ENCODE measurements around the gene OR9Q1.

DNA sequence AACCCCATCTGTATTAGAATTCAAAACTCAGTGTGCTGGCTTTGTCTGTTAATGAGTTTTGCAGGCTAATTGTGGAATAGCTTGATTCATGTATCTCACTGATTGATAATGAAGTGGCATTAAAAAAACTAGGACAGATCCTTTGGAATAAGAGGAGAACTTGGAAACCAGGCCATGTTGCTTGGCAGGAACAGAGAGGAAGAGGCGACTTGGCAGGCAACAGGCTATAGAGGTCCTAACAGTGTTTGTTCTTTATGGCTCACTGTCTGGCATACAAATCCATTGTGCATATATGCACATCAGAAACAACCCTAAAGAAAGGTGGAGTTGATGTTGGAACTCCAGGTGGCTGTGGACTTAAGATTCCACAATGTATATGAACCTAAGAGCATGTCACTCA lies 119.1 kb downstream of the OR9Q1 start:
- TF ChIP-seq CTCF (conservative IDR thresholded peaks at IDR 0.05; ENCODE audit: low read length), result no peak
- no peak for TF ChIP-seq EZH2phosphoT487 (IDR thresholded peaks at IDR 0.05; ENCODE audit: borderline replicate concordance, low read depth, low read length)

Measured in OCI-LY7 (cell line).